Mesendoderm (in vitro differentiated cells): ENCODE data around the gene GNG13.

ENCODE experiments used
- DNase-seq: peaks from one replicate; pipeline ENCODE4 v3.0.0; 2013
- H2AK5ac ChIP-seq: 2 replicates; pipeline ENCODE4 v1.6.1; 2013; ENCODE audit warnings: low read length, inconsistent platforms
- H2BK120ac ChIP-seq: 2 replicates; pipeline ENCODE4 v1.6.1; 2013; ENCODE audit warnings: low read depth, mild to moderate bottlenecking, low read length, moderate library complexity, mixed read lengths
- H2BK15ac ChIP-seq: replicated peaks from 2 replicates; pipeline ENCODE4 v1.6.1; 2013; ENCODE audit warnings: low read depth, mild to moderate bottlenecking, moderate library complexity
- H2BK5ac ChIP-seq: 2 replicates; pipeline ENCODE4 v1.6.1; 2013; ENCODE audit warnings: low read length, inconsistent platforms
- H3K18ac ChIP-seq: 2 replicates; pipeline ENCODE4 v1.6.1; 2013; ENCODE audit warnings: mild to moderate bottlenecking, low read length, mixed read lengths
- H3K23ac ChIP-seq: one replicate; pipeline ENCODE4 v1.6.1; 2013; ENCODE audit warnings: low read length
- H3K27ac ChIP-seq: 2 replicates; pipeline ENCODE4 v1.5.1; 2013; ENCODE audit warnings: low read depth, mild to moderate bottlenecking, inconsistent platforms, low read length, moderate library complexity
- H3K27me3 ChIP-seq: 2 replicates; pipeline ENCODE4 v1.6.1; 2013; ENCODE audit warnings: low read length, control low read depth, mild to moderate bottlenecking, inconsistent platforms; ENCODE audit not compliant: insufficient read depth, poor library complexity
- H3K36me3 ChIP-seq: 2 replicates; pipeline ENCODE4 v1.6.1; 2013; ENCODE audit warnings: low read length, inconsistent platforms; ENCODE audit not compliant: control insufficient read depth, insufficient read depth
- H3K4ac ChIP-seq: one replicate; pipeline ENCODE4 v1.6.1; 2013; ENCODE audit warnings: low read depth, mild to moderate bottlenecking, low read length, moderate library complexity
- H3K4me1 ChIP-seq: 2 replicates; pipeline ENCODE4 v1.6.1; 2013; ENCODE audit warnings: low read depth, low read length, inconsistent platforms; ENCODE audit not compliant: control insufficient read depth
- H3K4me2 ChIP-seq: 2 replicates; pipeline ENCODE4 v1.6.1; 2013; ENCODE audit warnings: low read length
- H3K4me3 ChIP-seq: 2 replicates; pipeline ENCODE4 v1.5.1; 2013; ENCODE audit warnings: mild to moderate bottlenecking, low read length
- H3K56ac ChIP-seq: one replicate; pipeline ENCODE4 v1.6.1; 2013; ENCODE audit warnings: low read length
- H3K79me1 ChIP-seq: 2 replicates; pipeline ENCODE4 v1.6.1; 2013; ENCODE audit warnings: low read length, inconsistent platforms
- H3K79me2 ChIP-seq: 2 replicates; pipeline ENCODE4 v1.6.1; 2013; ENCODE audit warnings: mild to moderate bottlenecking, low read length; ENCODE audit not compliant: control insufficient read depth, insufficient read depth
- H3K9ac ChIP-seq: 2 replicates; pipeline ENCODE4 v1.6.1; 2013; ENCODE audit warnings: low read length, inconsistent platforms
- H4K5ac ChIP-seq: one replicate; pipeline ENCODE4 v1.6.1; 2013; ENCODE audit warnings: low read length
- H4K8ac ChIP-seq: one replicate; pipeline ENCODE4 v1.6.1; 2013; ENCODE audit warnings: low read depth, mild to moderate bottlenecking, control low read depth, low read length, moderate library complexity
- WGBS: extraction: QIAGEN DNeasy Blood & Tissue Kit; methylation state at CpG from one replicate; pipeline ENCODE4 v1.1.7; 2013; ENCODE audit warnings: low lambda C conversion rate, missing lambda C conversion rate; ENCODE audit not compliant: insufficient coverage; ENCODE audit errors: extremely low coverage; 5-methylcytosine and 5-hydroxymethylcytosine counted together

GNG13 gene

GRCh38 chr16:814974-815373 is 14.4 kb upstream of the GNG13 start:
- H3K27ac ChIP-seq = no peak overlapping the region
- no peak overlapping the region for H3K9ac ChIP-seq
- no peak for DNase-seq
- no peak overlapping the region for H3K4me3 ChIP-seq
- no peak overlapping the region for H2AK5ac ChIP-seq
- no peaks in the 10 kb centered on the region for H3K36me3 ChIP-seq
- H3K4me1 ChIP-seq = no peaks in the 10 kb centered on the region
- no peak overlapping the region for H3K18ac ChIP-seq
- no peak overlapping the region for H2BK120ac ChIP-seq
- H2BK15ac ChIP-seq = no peak overlapping the region
- H3K23ac ChIP-seq = no peak overlapping the region
- H3K79me1 ChIP-seq = no peaks in the 10 kb centered on the region
- H3K56ac ChIP-seq = no peak overlapping the region
- H3K27me3 ChIP-seq = no peaks in the 10 kb centered on the region
- no peaks in the 10 kb centered on the region for H3K79me2 ChIP-seq
- no peak overlapping the region for H4K5ac ChIP-seq
- no CpG with 5 or more reads among the region's 9 CpGs for WGBS
- H2BK5ac ChIP-seq = no peak overlapping the region
- H4K8ac ChIP-seq = no peak overlapping the region
- no peak overlapping the region for H3K4ac ChIP-seq
- H3K4me2 ChIP-seq = no peak overlapping the region

GRCh38 chr16:813916-814412 is 13.4 kb upstream of the GNG13 start:
- Histone ChIP-seq H3K4me2 (no peak overlapping the region), H3K27ac (no peak overlapping the region), H3K23ac (no peak overlapping the region), H2BK15ac (no peak overlapping the region), H3K4ac (no peak overlapping the region), H3K4me1 (no peaks in the 10 kb centered on the region), H3K9ac (peak overlapping the region; percentile 11), H3K79me1 (no peaks in the 10 kb centered on the region), H4K8ac (no peak overlapping the region), H2BK5ac (no peak overlapping the region), H3K79me2 (no peaks in the 10 kb centered on the region), H4K5ac (no peak overlapping the region), H3K4me3 (no peak overlapping the region), H3K36me3 (no peaks in the 10 kb centered on the region), H2AK5ac (no peak overlapping the region), H3K18ac (no peak overlapping the region), H2BK120ac (no peak overlapping the region), H3K27me3 (no peaks in the 10 kb centered on the region), H3K56ac (no peak overlapping the region)
- WGBS = no CpG with 5 or more reads among the region's 22 CpGs
- no peak for DNase-seq

- H3K27me3 ChIP-seq = no peaks in the 10 kb centered on the region
- H3K79me1 ChIP-seq = no peaks in the 10 kb centered on the region
- no peaks in the 10 kb centered on the region for H3K79me2 ChIP-seq
- H2BK5ac ChIP-seq = no peak overlapping the region
- no peak overlapping the region for H3K18ac ChIP-seq
- no peak overlapping the region for H2AK5ac ChIP-seq
- no peak overlapping the region for H2BK15ac ChIP-seq
- no peak overlapping the region for H3K4ac ChIP-seq
- no peak overlapping the region for H4K5ac ChIP-seq
- H3K27ac ChIP-seq = no peak overlapping the region
- no peak overlapping the region for H3K4me3 ChIP-seq
- H3K4me1 ChIP-seq = no peaks in the 10 kb centered on the region
- H3K36me3 ChIP-seq = no peaks in the 10 kb centered on the region
- H3K23ac ChIP-seq = no peak overlapping the region
- H3K4me2 ChIP-seq = peak overlapping the region; percentile 42
- DNase-seq = peak; percentile 55
- H4K8ac ChIP-seq = no peak overlapping the region
- peak overlapping the region; percentile 44 for H3K9ac ChIP-seq
- peak overlapping the region; percentile 62 for H3K56ac ChIP-seq
- no CpG with 5 or more reads among the region's 67 CpGs for WGBS
- no peak overlapping the region for H2BK120ac ChIP-seq
These were observed 12.8 kb upstream of the GNG13 start for GRCh38 chr16:813204-813915.

- Histone ChIP-seq H2BK15ac (no peak overlapping the region), H3K4ac (peak overlapping the region; percentile 70), H2BK120ac (no peak overlapping the region), H2BK5ac (no peak overlapping the region), H3K79me1 (no peaks in the 10 kb centered on the region), H3K4me3 (peak overlapping the region; percentile 55), H4K8ac (peak overlapping the region; percentile 78), H3K56ac (peak overlapping the region; percentile 87), H3K23ac (no peak overlapping the region), H3K4me1 (no peaks in the 10 kb centered on the region), H3K27me3 (no peaks in the 10 kb centered on the region), H3K4me2 (peak overlapping the region; percentile 83), H4K5ac (no peak overlapping the region), H3K9ac (peak overlapping the region; percentile 78), H3K79me2 (no peaks in the 10 kb centered on the region), H3K18ac (no peak overlapping the region), H2AK5ac (no peak overlapping the region), H3K36me3 (no peaks in the 10 kb centered on the region), H3K27ac (no peak overlapping the region)
- no peak for DNase-seq
- WGBS = no CpG with 5 or more reads among the region's 19 CpGs
These were observed 7.5 kb upstream of the GNG13 start for GRCh38 chr16:808085-808386.

- H3K4ac ChIP-seq = peak overlapping the region; percentile 26
- H3K4me3 ChIP-seq = peak overlapping the region; percentile 55
- H2BK120ac ChIP-seq = no peak overlapping the region
- no peaks in the 10 kb centered on the region for H3K4me1 ChIP-seq
- no CpG with 5 or more reads among the region's 80 CpGs for WGBS
- peak overlapping the region; percentile 93 for H4K8ac ChIP-seq
- H2AK5ac ChIP-seq = no peak overlapping the region
- H3K56ac ChIP-seq = peak overlapping the region; percentile 91
- H3K18ac ChIP-seq = peak overlapping the region; percentile 28
- no peaks in the 10 kb centered on the region for H3K79me1 ChIP-seq
- H3K4me2 ChIP-seq = peak overlapping the region; percentile 83
- H3K27me3 ChIP-seq = no peaks in the 10 kb centered on the region
- H3K27ac ChIP-seq = no peak overlapping the region
- no peaks in the 10 kb centered on the region for H3K36me3 ChIP-seq
- no peak overlapping the region for H4K5ac ChIP-seq
- peak; percentile 94 for DNase-seq
- H3K23ac ChIP-seq = no peak overlapping the region
- no peak overlapping the region for H2BK15ac ChIP-seq
- no peaks in the 10 kb centered on the region for H3K79me2 ChIP-seq
- no peak overlapping the region for H2BK5ac ChIP-seq
- peak overlapping the region; percentile 78 for H3K9ac ChIP-seq
These were observed 7.0 kb upstream of the GNG13 start for GRCh38 chr16:807347-808084.
